Testis (tissue), 3 donors: ENCODE data around the gene NLRP6. TPM values are rescaled to one million over a fixed set of nuclear protein-coding genes. Genes with fewer than 3 reads are reported as not detected.

Experiments
- DNase-seq: peaks from one replicate; pipeline ENCODE4 v3.0.0-alpha.2; 2019
- H3K27ac ChIP-seq, 2 donors: fragments of 200-600 bp; sonication (generic); one replicate each; pipeline ENCODE4 v1.5.1; 2019
- H3K27me3 ChIP-seq: fragments of 200-600 bp; sonication (generic); one replicate; pipeline ENCODE4 v1.5.1; 2019
- H3K36me3 ChIP-seq: fragments of 200-600 bp; sonication (generic); one replicate; pipeline ENCODE4 v1.5.1; 2017; ENCODE audit warnings: low read depth; ENCODE audit errors: missing control alignments
- H3K4me1 ChIP-seq: fragments of 200-600 bp; sonication (generic); one replicate; pipeline ENCODE4 v1.5.1; 2019
- H3K4me3 ChIP-seq, 2 donors: fragments of 200-600 bp; sonication (generic); one replicate each; pipeline ENCODE4 v1.5.1; 2017 to 2019
- H3K9me3 ChIP-seq: fragments of 200-600 bp; sonication (generic); one replicate; pipeline ENCODE4 v1.5.1; 2017
- CTCF ChIP-seq, 3 experiments: fragments of 450-650 bp in 2 of 3; fragments of 200-600 bp in 1 of 3; sonication (generic) in 1 of 3; IDR thresholded peaks; one replicate each; pipeline ENCODE4 v1.5.1; 2016 to 2019; ENCODE audit warnings: antibody characterized with exemption in 3 of 3, mild to moderate bottlenecking in 2 of 3, moderate library complexity in 1 of 3
- POLR2A ChIP-seq: fragments of 450-650 bp; IDR thresholded peaks from one replicate; pipeline ENCODE4 v1.6.1; 2017; ENCODE audit warnings: antibody characterized with exemption, mild to moderate bottlenecking, moderate library complexity
- WGBS, 2 donors: methylation state at CpG; one replicate each; pipeline ENCODE4 v1.1.5; 2018; 5-methylcytosine and 5-hydroxymethylcytosine counted together
- intact Hi-C: fragments of 100-400 bp; cut with DNase I; formaldehyde crosslinking; loops from one replicate; pipeline ENCODE4 v1.15.1; 2023; ENCODE audit warnings: low total_unique reads
- polyA plus RNA-seq: library from polyadenylated mRNA; stranded (reverse); fragments of 350-450 nt; fragmentation: Illumina TruSeq; extraction: RNeasy Lipid Tissue Mini Kit (QIAGEN cat#74804); gene quantifications from one replicate; pipeline ENCODE4 v1.2.3, GENCODE V29; 2014; ENCODE audit warnings: low read depth, low replicate concordance; ENCODE audit not compliant: insufficient read depth
- total RNA-seq, 2 donors: library from RNA; depleted of rRNA; stranded (reverse); fragments of >200 nt; gene quantifications; one replicate each; pipeline ENCODE4 v1.2.3, GENCODE V29; 2016

Gene NLRP6
- total and polyA plus RNA-seq, 3 donors from 2014 or later: 0.26 to 2.4 (median 0.31) TPM

GRCh38 chr11:290621-291231 is 12.5 kb downstream of the NLRP6 start:
- intact Hi-C loops: loop anchor here (10.0 kb wide), 1 partner anchor 64 kb away; no protein-coding TSS in a partner anchor
- 85 to 100% methylated on average over 3 to 13 of the region's 13 CpGs for WGBS, 2 donors
- Histone ChIP-seq H3K27me3 (no peaks in the 10 kb centered on the region), H3K9me3 (no peaks in the 10 kb centered on the region), H3K27ac (no peak overlapping the region), H3K4me3 (no peak overlapping the region), H3K4me1 (peaks cover 10% of the 10 kb centered on the region), H3K36me3 (no peaks in the 10 kb centered on the region)
- DNase-seq: no peak
- TF ChIP-seq POLR2A: no peak
- no peak for TF ChIP-seq CTCF (IDR thresholded peaks at IDR 0.05)

- WGBS, 2 donors: 92% methylated on average over 38 to 44 of the region's 44 CpGs
- H3K4me3 ChIP-seq: no peak overlapping the region
- peaks cover 10% of the 10 kb centered on the region for H3K4me1 ChIP-seq
- H3K9me3 ChIP-seq: no peaks in the 10 kb centered on the region
- H3K27me3 ChIP-seq: no peaks in the 10 kb centered on the region
- intact Hi-C loops: loop anchor here (10.0 kb wide), 1 partner anchor 63 kb away; no protein-coding TSS in a partner anchor
- no peak for DNase-seq
- no peak overlapping the region for H3K27ac ChIP-seq
- TF ChIP-seq POLR2A (no peak), CTCF (IDR thresholded peaks at IDR 0.05) (no peak)
- no peaks in the 10 kb centered on the region for H3K36me3 ChIP-seq
These were observed 13.3 kb downstream of the NLRP6 start for GRCh38 chr11:291281-292210.

- WGBS, 2 donors: 87 to 95% methylated on average over 4 to 14 of the region's 29 CpGs
- Histone ChIP-seq H3K9me3 (no peaks in the 10 kb centered on the region), H3K27me3 (no peaks in the 10 kb centered on the region), H3K36me3 (no peaks in the 10 kb centered on the region), H3K4me1 (peaks cover 12% of the 10 kb centered on the region), H3K27ac (no peak overlapping the region), H3K4me3 (no peak overlapping the region)
- intact Hi-C loops: loop anchor here (10.0 kb wide), 1 partner anchor 62 kb away; no protein-coding TSS in a partner anchor
- TF ChIP-seq CTCF (IDR thresholded peaks at IDR 0.05) (no peak), POLR2A (no peak)
- no peak for DNase-seq
These were observed 14.3 kb downstream of the NLRP6 start for GRCh38 chr11:292211-293121.

GRCh38 chr11:293271-293851 is 15.2 kb downstream of the NLRP6 start:
- no peak overlapping the region for H3K27ac ChIP-seq
- no peaks in the 10 kb centered on the region for H3K27me3 ChIP-seq
- no peak for DNase-seq
- peaks cover 15% of the 10 kb centered on the region for H3K4me1 ChIP-seq
- H3K36me3 ChIP-seq: no peaks in the 10 kb centered on the region
- intact Hi-C loops: loop anchor here (10.0 kb wide), 1 partner anchor 61 kb away; no protein-coding TSS in a partner anchor
- 83 to 86% methylated on average over 8 to 18 of the region's 18 CpGs for WGBS, 2 donors
- TF ChIP-seq POLR2A (no peak), CTCF (IDR thresholded peaks at IDR 0.05) (no peak)
- H3K4me3 ChIP-seq: no peak overlapping the region
- H3K9me3 ChIP-seq: no peaks in the 10 kb centered on the region
